Gastroesophageal sphincter (tissue), 4 donors: Measurements from ENCODE around the gene ERO1A. TPM values are rescaled to one million over a fixed set of nuclear protein-coding genes. Genes with fewer than 3 reads are reported as not detected.

Source experiments
- ATAC-seq: fragments of 150-250 bp; one replicate; pipeline ENCODE4 v1.9.1; 2016; ENCODE audit warnings: mild to moderate bottlenecking, moderate library complexity
- H3K27ac ChIP-seq, 4 donors: fragments of 200-600 bp; sonication (generic) in 3 of 4; 1 replicate in 3 of 4; 2 replicates in 1 of 4; pipeline ENCODE4 v1.5.1; 2016 to 2019
- H3K27me3 ChIP-seq: fragments of 200-600 bp; sonication (generic); one replicate; pipeline ENCODE4 v1.5.1; 2019
- H3K36me3 ChIP-seq, 2 donors: fragments of 200-600 bp; sonication (generic); one replicate each; pipeline ENCODE4 v1.5.1; 2019; ENCODE audit warnings: control low read depth in 1 of 2
- H3K4me1 ChIP-seq, 3 donors: fragments of 200-600 bp; sonication (generic); 1 replicate in 2 of 3; 2 replicates in 1 of 3; pipeline ENCODE4 v1.5.1; 2016 to 2019; ENCODE audit warnings: control low read depth in 2 of 3
- H3K4me3 ChIP-seq, 2 donors: fragments of 200-600 bp; sonication (generic); one replicate each; pipeline ENCODE4 v1.5.1; 2019; ENCODE audit warnings: mild to moderate bottlenecking in 1 of 2, moderate library complexity in 1 of 2
- H3K9me3 ChIP-seq, 3 donors: fragments of 200-600 bp; sonication (generic); one replicate each; pipeline ENCODE4 v1.5.1; 2017 to 2019; ENCODE audit warnings: control low read depth in 2 of 3
- CTCF ChIP-seq, 4 experiments: fragments of 200-600 bp in 2 of 4; fragments of 450-650 bp in 2 of 4; sonication (generic) in 1 of 4; IDR thresholded peaks; one replicate each; pipeline ENCODE4 v1.5.1; 2017 to 2019; ENCODE audit warnings: antibody characterized with exemption in 4 of 4, mild to moderate bottlenecking in 2 of 4, moderate library complexity in 2 of 4
- EP300 ChIP-seq: sonication (generic); formaldehyde crosslinking; IDR thresholded peaks from one replicate; pipeline ENCODE4 v1.6.1; 2017; ENCODE audit warnings: antibody characterized with exemption, mild to moderate bottlenecking
- POLR2A ChIP-seq, 2 donors: fragments of 450-650 bp; IDR thresholded peaks; one replicate each; pipeline ENCODE4 v1.6.1; 2017; ENCODE audit warnings: antibody characterized with exemption in 2 of 2, mild to moderate bottlenecking in 2 of 2, moderate library complexity in 1 of 2
- POLR2AphosphoS5 ChIP-seq: sonication (generic); formaldehyde crosslinking; IDR thresholded peaks from one replicate; pipeline ENCODE4 v1.6.1; 2017; ENCODE audit warnings: antibody characterized with exemption
- WGBS, 2 donors: methylation state at CpG; one replicate each; pipeline ENCODE4 v1.1.5; 2018; ENCODE audit warnings: low coverage in 1 of 2; 5-methylcytosine and 5-hydroxymethylcytosine counted together
- total RNA-seq, 4 donors: library from RNA; depleted of rRNA; stranded (reverse); fragments of >200 nt; gene quantifications; one replicate each; pipeline ENCODE4 v1.1.0, GENCODE V29; 2016

ERO1A gene
- total RNA-seq, 4 donors from 2014 or later: 41.9 to 55.1 (median 45.3) TPM

GRCh38 chr14:52692248-52692962, 3.0 kb downstream of the ERO1A start:
- 60 to 79% methylated on average over 4 to 5 of the region's 5 CpGs for WGBS, 2 donors

GRCh38 chr14:52690983-52691760, 4.2 kb downstream of the ERO1A start:
- Histone ChIP-seq H3K4me3 (no peak overlapping the region), H3K36me3 (no peaks in the 10 kb centered on the region), H3K9me3 (no peaks in the 10 kb centered on the region), H3K27me3 (no peaks in the 10 kb centered on the region), H3K27ac (peak overlapping the region in 1 of 4 donors; percentile 14), H3K4me1 (peaks cover 0 to 45% (median 3%) of the 10 kb centered on the region in 3 donors)
- WGBS, 2 donors: 86 to 93% methylated on average over 3 to 5 of the region's 7 CpGs
- no peak for ATAC-seq
- no peak for TF ChIP-seq EP300
- TF ChIP-seq POLR2A (IDR thresholded peaks at IDR 0.05): no peak
- no peak for TF ChIP-seq POLR2AphosphoS5
- no peak for TF ChIP-seq CTCF (IDR thresholded peaks at IDR 0.05)

More at GRCh38 chr14:52692248-52692962, 3.0 kb downstream of the ERO1A start:
- H3K27me3 ChIP-seq: no peaks in the 10 kb centered on the region
- peaks cover 0 to 48% (median 3%) of the 10 kb centered on the region in 3 donors for H3K4me1 ChIP-seq
- ATAC-seq: no peak
- H3K36me3 ChIP-seq: no peaks in the 10 kb centered on the region
- H3K27ac ChIP-seq: no peak overlapping the region
- no peak overlapping the region for H3K4me3 ChIP-seq
- H3K9me3 ChIP-seq: no peaks in the 10 kb centered on the region
- TF ChIP-seq POLR2A (IDR thresholded peaks at IDR 0.05) (no peak), CTCF (IDR thresholded peaks at IDR 0.05) (no peak), EP300 (no peak), POLR2AphosphoS5 (no peak)

GRCh38 chr14:52686176-52686575, 9.2 kb downstream of the ERO1A start:
- no peak overlapping the region for H3K4me3 ChIP-seq
- ATAC-seq: no peak
- TF ChIP-seq CTCF (IDR thresholded peaks at IDR 0.05): no peak
- no peak for TF ChIP-seq POLR2AphosphoS5
- TF ChIP-seq EP300: no peak
- TF ChIP-seq POLR2A (IDR thresholded peaks at IDR 0.05): no peak
- H3K4me1 ChIP-seq: peaks cover 0 to 23% (median 0%) of the 10 kb centered on the region in 3 donors
- H3K27ac ChIP-seq: no peak overlapping the region
- no peaks in the 10 kb centered on the region for H3K9me3 ChIP-seq
- no peaks in the 10 kb centered on the region for H3K27me3 ChIP-seq
- WGBS, 2 donors: 100% methylated on average over 1 of the region's 1 CpG; no CpG with 5 or more reads in 1 of the 2 donors
- H3K36me3 ChIP-seq: peaks cover 0 to 9% of the 10 kb centered on the region in 2 donors

GRCh38 chr14:52683985-52684520, 11.3 kb downstream of the ERO1A start:
- no peak overlapping the region for H3K4me3 ChIP-seq
- TF ChIP-seq POLR2A (IDR thresholded peaks at IDR 0.05) (no peak), EP300 (no peak), CTCF (IDR thresholded peaks at IDR 0.05) (no peak), POLR2AphosphoS5 (no peak)
- 54 to 56% methylated on average over 1 to 2 of the region's 2 CpGs for WGBS, 2 donors
- no peaks in the 10 kb centered on the region for H3K27me3 ChIP-seq
- ATAC-seq: no peak
- no peaks in the 10 kb centered on the region for H3K9me3 ChIP-seq
- H3K4me1 ChIP-seq: peaks cover 0 to 17% (median 0%) of the 10 kb centered on the region in 3 donors
- H3K36me3 ChIP-seq: peaks cover 0 to 23% of the 10 kb centered on the region in 2 donors
- H3K27ac ChIP-seq: no peak overlapping the region
